K562 (cell line): ENCODE results near the gene LRMDA. TPM values are rescaled to one million over a fixed set of nuclear protein-coding genes. Genes with fewer than 3 reads are reported as not detected.

Experiments used
- ATF4 ChIP-seq: fragments of 450-650 bp; formaldehyde crosslinking; IDR thresholded peaks from 2 replicates; pipeline ENCODE4 v1.4.0; 2022; ENCODE audit warnings: mild to moderate bottlenecking, moderate library complexity
- E2F4 ChIP-seq: sonication (generic); formaldehyde crosslinking; IDR thresholded peaks from 2 replicates; pipeline ENCODE4 v1.8.0; 2022; ENCODE audit warnings: mild to moderate bottlenecking, low read depth, missing genetic modification reagents
- FOXJ2 ChIP-seq: fragments of 200-800 bp; sonication (Bioruptor generic); IDR thresholded peaks from 2 replicates; pipeline ENCODE4 v1.6.1; 2016; ENCODE audit warnings: missing genetic modification characterization, missing compliant biosample characterization
- HMBOX1 ChIP-seq: sonication (generic); IDR thresholded peaks from 2 replicates; pipeline ENCODE4 v1.6.1; 2016
- KLF13 ChIP-seq: fragments of 450-650 bp; IDR thresholded peaks from 2 replicates; pipeline ENCODE4 v1.6.1; 2016; ENCODE audit warnings: missing genetic modification characterization, low read depth, mild to moderate bottlenecking, missing compliant biosample characterization, moderate library complexity, borderline replicate concordance
- NCOA6 ChIP-seq: fragments of 450-650 bp; IDR thresholded peaks from 2 replicates; pipeline ENCODE4 v1.6.1; 2017; ENCODE audit warnings: mild to moderate bottlenecking
- POU5F1 ChIP-seq: fragments of 150-350 bp; IDR thresholded peaks from 2 replicates; pipeline ENCODE4 v1.6.1; 2014; ENCODE audit warnings: borderline replicate concordance, low read length, low read depth, mild to moderate bottlenecking; ENCODE audit not compliant: partially characterized antibody
- SFPQ ChIP-seq: fragments of 200-400 bp; formaldehyde crosslinking; IDR thresholded peaks from 2 replicates; pipeline ENCODE4 v1.6.1; 2017; ENCODE audit warnings: mild to moderate bottlenecking, low read depth, low read length, moderate library complexity
- SRSF9 ChIP-seq: fragments of 200-400 bp; formaldehyde crosslinking; IDR thresholded peaks from 2 replicates; pipeline ENCODE4 v1.6.1; 2017; ENCODE audit warnings: low read depth, low read length, borderline replicate concordance
- TBP ChIP-seq: optimal IDR thresholded peaks from 2 replicates; pipeline ENCODE3; 2011; ENCODE audit warnings: low read depth, low read length, improper control_type of control experiment
- TRIM25 ChIP-seq: fragments of 450-650 bp; IDR thresholded peaks from 2 replicates; pipeline ENCODE4 v1.7.0; 2016; ENCODE audit warnings: borderline replicate concordance
- ZC3H8 ChIP-seq: fragments of 450-650 bp; IDR thresholded peaks from 2 replicates; pipeline ENCODE4 v1.6.1; 2017
- ZNF143 ChIP-seq: sonication (generic); formaldehyde crosslinking; IDR thresholded peaks from 2 replicates; pipeline ENCODE4 v1.9.0; 2022; ENCODE audit warnings: mild to moderate bottlenecking, missing genetic modification reagents
- ZNF609 ChIP-seq: sonication (generic); formaldehyde crosslinking; IDR thresholded peaks from 2 replicates; pipeline ENCODE4 v1.8.1; 2023; ENCODE audit warnings: missing genetic modification reagents, mild to moderate bottlenecking, borderline replicate concordance
- polyA plus RNA-seq, 8 experiments: library from polyadenylated mRNA; depleted of rRNA in 4 of 8; stranded (reverse) in 5 of 8; unstranded in 3 of 8; fragments of >200 nt; fragmentation: Nextera tagmentation in 2 of 8; fragmentation: Illumina TruSeq in 1 of 8; extraction: Ambion mirVana in 2 of 8; extraction: Trizol in 1 of 8; gene quantifications; 2 replicates each; pipeline versions ENCODE4 v1.2.1 to v1.2.3, GENCODE V29; 2011 to 2014; ENCODE audit warnings: inconsistent platforms in 1 of 8, missing spikeins in 1 of 8
- total RNA-seq, 7 experiments: library from RNA; depleted of rRNA in 6 of 7; stranded (reverse); fragments of >200 nt in 6 of 7; fragmentation: Illumina TruSeq in 2 of 7; extraction: Trizol in 2 of 7; gene quantifications; 2 replicates each; pipeline versions ENCODE4 v1.2.1 to v1.2.3, GENCODE V29; 2011 to 2021; ENCODE audit warnings: low replicate concordance in 1 of 7

The LRMDA gene
- total and polyA plus RNA-seq, 9 of the 15 experiments (the other 6 are each of a cell fraction or from before 2014, with no cell fraction given) = 0.25 TPM; not detected in 8

GRCh38 chr10:75540981-75541380 is 109.6 kb downstream of the LRMDA start (continued):
- TF ChIP-seq ATF4 (no peak), TRIM25 (no peak), E2F4 (CRISPR knock-in tag) (no peak), SFPQ (no peak), KLF13 (tag) (no peak), FOXJ2 (tag) (no peak), ZC3H8 (no peak), HMBOX1 (no peak), NCOA6 (no peak), ZNF609 (CRISPR knock-in tag) (no peak), POU5F1 (no peak), SRSF9 (no peak), TBP (no peak), ZNF143 (no peak)
